ENCODE data around the gene KRTAP5-3.
"Not testable (repeated sequence)": the region's sequence is repeated elsewhere in the genome, so short reads cannot be mapped to it uniquely, and the experiment has no call there.

The KRTAP5-3 gene

DNA sequence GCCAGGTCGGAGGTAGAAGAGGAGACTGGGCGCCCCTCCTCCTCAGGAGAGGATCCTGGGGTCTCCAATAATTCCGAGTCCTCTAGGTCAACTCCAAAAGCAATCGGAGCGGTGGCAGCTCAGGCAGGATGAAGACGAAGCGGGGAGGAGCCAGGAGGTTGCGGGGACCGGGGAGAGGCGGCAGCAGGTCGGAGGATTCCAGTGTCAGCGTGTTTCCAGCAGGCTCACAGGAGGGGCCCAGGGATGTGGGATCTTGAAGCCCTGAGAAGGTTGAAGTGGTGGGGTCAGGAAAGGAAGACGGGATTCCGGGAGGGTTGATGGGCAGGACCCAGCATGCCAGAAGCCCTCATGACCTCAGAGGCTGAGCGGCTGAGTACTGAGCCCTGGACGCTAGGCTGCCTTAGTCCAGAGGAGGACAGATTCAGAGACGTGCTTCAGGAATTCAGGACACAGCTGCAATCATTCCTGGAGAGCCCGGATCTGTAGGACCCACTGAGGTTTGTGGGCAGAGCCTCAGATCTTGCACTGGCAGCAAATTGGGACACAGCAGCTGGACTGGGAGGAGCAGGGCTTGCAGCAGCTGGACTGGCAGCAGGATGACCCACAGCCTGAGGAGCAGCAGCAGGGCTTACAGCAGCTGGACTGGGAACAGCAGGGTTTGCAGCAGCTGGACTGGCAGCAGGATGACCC lies 962 bp downstream of the KRTAP5-3 start:
- H3K27ac Mint-ChIP-seq, result not testable (repeated sequence)

DNA sequence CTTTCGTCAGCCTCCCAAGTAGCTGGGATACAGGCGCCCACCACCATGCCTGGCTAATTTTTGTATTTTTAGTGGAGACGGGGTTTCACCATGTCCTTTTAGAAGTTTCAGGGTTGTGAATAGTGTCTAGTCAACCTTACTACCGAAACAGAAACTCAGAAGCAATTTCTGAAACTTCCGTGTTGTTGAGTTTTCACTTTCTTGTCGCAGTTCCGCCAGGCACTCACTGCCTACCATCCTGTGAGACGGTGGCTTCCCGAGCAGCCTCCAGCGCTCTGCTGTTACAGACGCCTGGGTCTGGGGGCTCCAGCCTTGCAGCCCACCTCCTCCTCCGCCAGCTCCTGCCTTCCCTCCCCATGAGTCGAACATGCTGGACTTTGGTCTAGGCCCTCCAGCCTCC lies 2.3 kb downstream of the KRTAP5-3 start:
- not testable (repeated sequence) for DNase-seq; H3K27ac Mint-ChIP-seq; H3K36me3 Mint-ChIP-seq (ENCODE audit: low read depth); H3K4me1 Mint-ChIP-seq; ATAC-seq; H3K9me3 Mint-ChIP-seq; H3K4me3 Mint-ChIP-seq
- H3K27me3 Mint-ChIP-seq, result peaks cover 35% of the 10 kb centered on the region

More for the DNA sequence above, 962 bp downstream of the KRTAP5-3 start:
- H3K9me3 Mint-ChIP-seq; ATAC-seq; H3K36me3 Mint-ChIP-seq (ENCODE audit: low read depth); H3K4me3 Mint-ChIP-seq; DNase-seq; H3K4me1 Mint-ChIP-seq: not testable (repeated sequence)
- peaks cover 31% of the 10 kb centered on the region for H3K27me3 Mint-ChIP-seq

DNA sequence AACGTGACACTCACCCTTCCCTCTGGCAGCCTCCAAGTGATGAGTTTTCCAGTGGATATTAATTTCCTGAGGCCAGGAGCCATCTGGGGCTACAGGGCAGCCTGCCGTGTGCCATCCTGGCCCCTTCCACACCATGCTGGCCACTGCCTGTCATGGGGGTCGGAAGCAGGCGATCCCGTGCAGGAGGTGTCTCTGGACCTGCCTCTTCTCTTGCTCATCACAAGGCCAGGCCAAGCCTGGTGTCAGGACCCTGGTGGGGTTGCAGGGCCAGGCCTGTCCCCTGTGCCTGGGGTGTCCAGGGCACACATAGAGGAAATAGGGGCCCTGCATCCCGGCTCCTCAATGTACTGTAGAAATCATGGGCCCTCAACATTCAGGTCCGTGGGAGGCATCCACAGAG lies 3.6 kb downstream of the KRTAP5-3 start:
- Mint-ChIP-seq H3K27me3 (peaks cover 33% of the 10 kb centered on the region), H3K27ac (no peak overlapping the region), H3K9me3 (no peaks in the 10 kb centered on the region), H3K4me1 (peaks cover 2% of the 10 kb centered on the region), H3K4me3 (no peak overlapping the region), H3K36me3 (ENCODE audit: low read depth) (no peaks in the 10 kb centered on the region)
- ATAC-seq (no peak), DNase-seq (no peak)

DNA sequence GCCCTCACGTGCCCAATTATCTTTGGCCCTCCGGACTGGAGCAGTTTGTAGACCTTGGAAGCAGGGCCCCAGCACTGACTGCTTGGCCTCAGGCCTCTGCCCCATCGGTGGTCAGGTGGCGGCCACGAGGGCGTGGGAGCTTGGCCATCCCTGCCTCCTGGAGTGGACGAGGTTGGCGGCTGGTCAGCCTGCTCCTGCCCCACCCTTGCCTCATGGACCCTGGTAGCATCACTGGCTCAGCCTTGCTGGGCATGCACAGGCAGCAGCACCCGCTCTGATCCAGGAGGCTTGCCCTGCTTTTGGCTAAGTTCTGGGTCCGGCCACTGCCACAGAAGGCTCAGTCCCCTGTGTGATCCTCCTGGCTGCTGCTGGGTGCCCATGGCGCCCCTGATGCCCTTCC lies 4.1 kb downstream of the KRTAP5-3 start:
- Mint-ChIP-seq H3K4me1 (peaks cover 2% of the 10 kb centered on the region), H3K9me3 (no peaks in the 10 kb centered on the region), H3K36me3 (ENCODE audit: low read depth) (no peaks in the 10 kb centered on the region), H3K4me3 (no peak overlapping the region), H3K27ac (no peak overlapping the region), H3K27me3 (peaks cover 33% of the 10 kb centered on the region)
- no peak for DNase-seq
- ATAC-seq, result no peak

DNA sequence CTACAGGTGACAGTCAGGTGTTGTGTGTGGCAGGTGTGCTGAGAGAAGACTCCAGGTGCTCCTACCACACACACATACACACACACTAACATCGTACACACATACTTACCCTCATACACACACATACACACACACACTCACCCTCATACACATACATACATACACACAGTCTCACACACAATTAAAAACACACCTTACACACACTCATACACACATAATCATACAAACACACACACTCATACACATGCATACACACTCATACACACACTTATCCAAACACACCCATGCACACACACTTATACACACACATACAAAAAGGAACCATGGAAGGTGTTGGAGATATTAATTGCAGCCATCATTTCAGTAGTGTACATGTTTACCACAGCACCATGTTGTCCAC lies 4.6 kb downstream of the KRTAP5-3 start:
- Mint-ChIP-seq H3K36me3 (ENCODE audit: low read depth) (no peaks in the 10 kb centered on the region), H3K9me3 (no peaks in the 10 kb centered on the region), H3K27ac (no peak overlapping the region), H3K4me1 (peaks cover 2% of the 10 kb centered on the region), H3K4me3 (no peak overlapping the region), H3K27me3 (peaks cover 34% of the 10 kb centered on the region)
- DNase-seq, result no peak
- ATAC-seq, result no peak

DNA sequence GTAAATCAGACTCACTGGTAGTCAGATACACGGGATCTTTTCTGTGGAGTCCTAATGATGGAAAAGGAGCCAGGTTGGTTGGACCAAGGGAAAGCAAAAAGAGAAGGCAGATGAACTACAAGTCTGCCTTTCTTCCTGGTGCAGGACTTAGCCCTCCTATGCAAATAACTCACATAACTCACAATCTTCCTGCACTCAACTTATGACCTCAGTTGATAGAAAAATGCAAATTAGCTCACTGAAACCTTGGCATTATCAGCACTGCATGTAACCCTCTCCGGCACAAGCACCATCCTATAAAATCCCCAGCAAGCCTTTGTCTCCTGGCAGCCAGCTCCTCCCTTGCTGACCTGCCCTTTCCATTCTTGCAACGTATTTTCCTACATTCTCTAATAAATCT lies 6.6 kb downstream of the KRTAP5-3 start:
- DNase-seq; H3K9me3 Mint-ChIP-seq; ATAC-seq; H3K27ac Mint-ChIP-seq; H3K36me3 Mint-ChIP-seq (ENCODE audit: low read depth); H3K4me3 Mint-ChIP-seq; H3K4me1 Mint-ChIP-seq: not testable (repeated sequence)
- peaks cover 36% of the 10 kb centered on the region for H3K27me3 Mint-ChIP-seq

DNA sequence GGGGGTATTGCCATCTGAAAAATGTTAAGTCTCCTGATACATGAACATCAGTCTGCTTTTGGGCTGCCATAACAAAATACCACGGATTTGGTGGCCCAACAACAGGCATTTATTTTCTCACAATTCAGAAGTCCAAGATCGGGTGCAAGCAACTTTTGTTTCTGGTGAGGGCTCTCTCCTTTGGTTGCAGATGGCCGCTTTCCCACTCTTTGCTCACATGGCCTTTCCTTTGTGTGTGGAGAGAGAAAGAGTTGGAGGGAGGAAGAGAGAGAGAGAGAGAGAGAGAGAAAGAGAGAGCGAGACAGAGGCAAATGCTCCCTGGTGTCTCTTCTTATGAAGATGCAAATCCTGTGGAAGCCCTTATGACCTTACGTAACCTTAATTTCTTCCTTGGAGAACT lies 7.6 kb downstream of the KRTAP5-3 start:
- ATAC-seq, result no peak
- Mint-ChIP-seq H3K9me3 (no peaks in the 10 kb centered on the region), H3K27ac (no peak overlapping the region), H3K27me3 (peaks cover 36% of the 10 kb centered on the region), H3K4me1 (no peaks in the 10 kb centered on the region), H3K4me3 (no peak overlapping the region), H3K36me3 (ENCODE audit: low read depth) (no peaks in the 10 kb centered on the region)
- DNase-seq, result no peak

DNA sequence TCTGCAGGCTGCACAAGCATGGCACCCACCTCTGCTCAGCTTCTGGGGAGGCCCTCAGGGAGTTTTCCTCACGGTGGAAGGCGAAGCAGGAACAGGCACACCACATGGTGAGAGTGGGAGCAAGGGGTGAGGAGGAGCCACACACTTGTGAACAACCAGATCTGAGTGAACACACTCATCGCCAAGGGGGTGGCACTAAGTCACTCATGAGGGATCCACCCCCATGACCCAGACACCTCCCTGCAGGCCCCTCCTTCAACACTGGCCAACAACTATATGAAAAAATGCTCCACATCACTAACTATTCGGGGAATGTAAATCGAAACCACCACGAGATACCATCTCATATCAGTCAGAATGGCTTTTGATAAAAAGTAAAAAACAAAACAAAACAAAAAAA lies 9.4 kb downstream of the KRTAP5-3 start:
- ATAC-seq, result no peak

DNA sequence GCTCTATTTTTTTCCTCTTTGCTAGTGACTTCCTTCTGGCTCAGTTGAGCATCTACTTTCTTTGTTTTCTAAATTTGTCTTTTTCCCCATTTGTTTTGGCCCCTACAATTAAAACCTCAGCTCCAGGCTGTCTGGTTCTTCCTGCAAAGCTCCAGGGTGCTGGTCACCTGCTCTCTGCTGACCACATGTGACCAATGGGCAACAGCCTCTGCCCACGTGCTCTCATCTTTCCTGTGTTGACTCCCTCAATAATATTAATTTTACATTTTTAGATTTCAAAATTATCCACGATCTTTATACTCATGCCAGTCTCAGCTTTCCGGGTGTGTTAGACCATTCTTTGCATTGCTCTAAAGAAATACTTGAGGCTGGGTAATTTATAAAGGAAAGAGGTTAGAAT lies 9.9 kb downstream of the KRTAP5-3 start:
- not testable (repeated sequence) for DNase-seq; H3K9me3 Mint-ChIP-seq; H3K4me3 Mint-ChIP-seq; H3K4me1 Mint-ChIP-seq; H3K27ac Mint-ChIP-seq; H3K36me3 Mint-ChIP-seq (ENCODE audit: low read depth); ATAC-seq
- peaks cover 39% of the 10 kb centered on the region for H3K27me3 Mint-ChIP-seq

More for the DNA sequence above, 9.4 kb downstream of the KRTAP5-3 start:
- H3K27me3 Mint-ChIP-seq, result peaks cover 42% of the 10 kb centered on the region
- no peak for DNase-seq
- H3K36me3 Mint-ChIP-seq (ENCODE audit: low read depth), result no peaks in the 10 kb centered on the region
- H3K9me3 Mint-ChIP-seq, result no peaks in the 10 kb centered on the region
- H3K4me1 Mint-ChIP-seq, result peaks cover 2% of the 10 kb centered on the region
- H3K27ac Mint-ChIP-seq, result no peak overlapping the region
- no peak overlapping the region for H3K4me3 Mint-ChIP-seq

DNA sequence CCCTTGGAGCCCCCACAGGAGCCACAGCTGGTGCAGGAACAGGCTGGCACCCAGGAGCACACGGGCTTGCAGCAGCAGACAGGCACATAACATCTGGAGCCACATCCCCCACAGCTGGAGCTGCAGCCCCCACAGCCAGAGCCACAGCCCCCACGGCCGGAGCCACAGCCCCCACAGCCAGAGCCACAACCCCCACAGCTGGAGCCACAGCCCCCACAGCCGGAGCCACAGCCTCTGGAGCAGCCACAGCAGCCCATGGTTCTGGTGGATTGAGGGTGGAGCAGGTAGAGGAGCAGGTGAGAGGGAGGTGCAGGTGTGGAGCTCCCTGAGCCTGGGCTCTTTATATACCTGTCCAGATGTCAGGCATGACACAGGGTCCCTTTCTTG lies 10.3 kb downstream of the KRTAP5-3 start, which contains the start of gene KRTAP5-2:
Gene KRTAP5-2 (minus strand): TSS at position 301 of the 387 bp plus-strand sequence. CDS start 44 bp downstream, at position 257.
- ATAC-seq, result no peak
- Mint-ChIP-seq H3K4me1 (peaks cover 2% of the 10 kb centered on the region), H3K9me3 (no peaks in the 10 kb centered on the region), H3K27me3 (peaks cover 36% of the 10 kb centered on the region), H3K4me3 (no peak within 1 kb of the TSS), H3K36me3 (ENCODE audit: low read depth) (no peaks in the 10 kb centered on the region), H3K27ac (no peak within 1 kb of the TSS)
- no peak for DNase-seq

DNA sequence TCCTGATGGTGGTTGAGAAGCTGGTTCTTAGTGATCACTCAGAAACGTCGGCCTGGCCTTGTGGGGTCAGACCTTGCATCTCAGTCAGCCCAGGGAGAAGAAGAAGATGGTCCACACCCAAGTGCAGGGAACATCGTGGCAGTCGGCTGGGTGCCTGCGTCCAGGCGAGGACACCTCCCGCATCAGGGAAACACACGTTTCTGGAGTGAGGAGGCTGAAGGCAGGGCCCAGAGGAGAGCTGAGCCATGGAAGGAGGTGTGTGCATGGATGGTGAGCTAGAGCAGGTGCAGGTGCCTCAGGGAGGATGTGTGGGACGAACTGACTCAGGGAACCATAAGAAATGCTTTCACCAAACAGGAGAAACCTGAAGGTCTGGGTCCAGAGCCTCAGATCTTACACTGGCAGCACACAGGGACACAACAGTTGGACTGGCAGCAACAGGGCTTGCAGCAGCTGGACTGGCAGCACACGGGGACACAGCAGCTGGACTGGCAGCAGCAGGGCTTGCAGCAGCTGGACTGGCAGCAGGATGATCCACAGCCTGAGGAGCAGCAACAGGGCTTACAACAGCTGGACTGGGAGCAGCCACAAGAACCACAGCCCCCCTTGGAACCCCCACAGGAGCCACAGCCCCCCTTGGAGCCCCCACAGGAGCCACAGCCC lies 10.8 kb downstream of the KRTAP5-3 start:
- no peak for DNase-seq
- H3K27ac Mint-ChIP-seq, result no peak overlapping the region
- H3K4me3 Mint-ChIP-seq, result no peak overlapping the region
- no peaks in the 10 kb centered on the region for H3K36me3 Mint-ChIP-seq (ENCODE audit: low read depth)
- ATAC-seq, result no peak
- peaks cover 2% of the 10 kb centered on the region for H3K4me1 Mint-ChIP-seq
- no peaks in the 10 kb centered on the region for H3K9me3 Mint-ChIP-seq
- peaks cover 34% of the 10 kb centered on the region for H3K27me3 Mint-ChIP-seq

DNA sequence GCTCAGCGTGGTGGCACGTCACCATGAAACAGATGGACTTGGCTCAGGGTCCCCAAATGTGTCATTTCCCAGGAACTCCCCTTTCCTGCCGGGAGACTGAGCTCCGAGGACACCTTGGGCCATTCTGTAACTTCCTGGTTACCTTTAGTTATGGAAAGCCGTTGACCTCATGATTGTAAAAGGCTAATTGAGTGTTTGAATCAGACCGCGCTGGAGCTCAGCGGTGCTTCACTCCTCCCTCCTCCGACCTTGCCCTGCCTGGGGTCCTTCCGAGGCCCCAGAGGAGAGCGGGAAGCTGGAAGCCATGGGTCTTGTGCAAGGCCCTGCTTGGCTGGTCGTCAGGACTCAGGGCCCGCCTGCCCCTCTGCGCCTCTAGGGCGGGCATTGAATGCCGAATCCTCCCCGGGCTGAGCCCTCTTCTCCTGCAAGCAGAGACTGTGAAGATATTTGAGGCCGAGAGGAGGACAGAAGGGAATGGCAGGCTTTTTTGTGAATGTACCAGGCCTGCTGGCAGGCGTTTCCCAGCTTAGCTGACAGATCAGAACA lies 11.6 kb downstream of the KRTAP5-3 start:
- ATAC-seq; H3K36me3 Mint-ChIP-seq (ENCODE audit: low read depth); H3K4me3 Mint-ChIP-seq; H3K27ac Mint-ChIP-seq; H3K4me1 Mint-ChIP-seq; H3K9me3 Mint-ChIP-seq; DNase-seq: not testable (repeated sequence)
- H3K27me3 Mint-ChIP-seq, result peaks cover 30% of the 10 kb centered on the region

DNA sequence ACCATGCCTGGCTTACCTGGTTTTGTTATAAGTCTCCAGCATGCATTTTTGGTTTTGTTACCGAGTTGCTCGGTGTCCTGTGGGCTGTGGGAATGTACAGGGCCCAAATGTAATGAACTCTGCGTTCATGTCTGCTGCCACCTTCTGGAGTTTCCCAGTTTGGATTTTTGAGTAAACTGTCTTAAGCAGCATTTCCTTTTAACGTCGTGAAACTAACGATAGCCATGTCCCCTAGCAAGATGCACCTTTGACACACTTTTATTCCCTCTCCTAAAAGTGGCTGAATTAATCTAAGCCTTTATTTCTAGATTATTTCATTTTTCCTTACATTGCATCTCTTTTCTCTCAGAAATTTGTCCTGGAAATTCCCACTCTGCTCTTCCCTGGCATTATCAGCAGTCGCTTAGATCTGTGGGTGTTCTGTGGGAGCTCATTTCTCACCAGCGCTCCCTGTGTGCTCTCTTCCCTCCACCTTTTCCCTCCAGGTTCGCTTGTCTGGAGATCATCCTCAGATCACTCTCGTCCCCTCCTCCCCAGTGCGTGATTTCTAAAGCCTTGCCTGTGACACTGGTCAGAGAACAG lies 12.2 kb downstream of the KRTAP5-3 start:
- H3K36me3 Mint-ChIP-seq (ENCODE audit: low read depth); ATAC-seq; DNase-seq; H3K4me1 Mint-ChIP-seq; H3K9me3 Mint-ChIP-seq; H3K4me3 Mint-ChIP-seq; H3K27ac Mint-ChIP-seq: not testable (repeated sequence)
- H3K27me3 Mint-ChIP-seq, result peaks cover 30% of the 10 kb centered on the region

DNA sequence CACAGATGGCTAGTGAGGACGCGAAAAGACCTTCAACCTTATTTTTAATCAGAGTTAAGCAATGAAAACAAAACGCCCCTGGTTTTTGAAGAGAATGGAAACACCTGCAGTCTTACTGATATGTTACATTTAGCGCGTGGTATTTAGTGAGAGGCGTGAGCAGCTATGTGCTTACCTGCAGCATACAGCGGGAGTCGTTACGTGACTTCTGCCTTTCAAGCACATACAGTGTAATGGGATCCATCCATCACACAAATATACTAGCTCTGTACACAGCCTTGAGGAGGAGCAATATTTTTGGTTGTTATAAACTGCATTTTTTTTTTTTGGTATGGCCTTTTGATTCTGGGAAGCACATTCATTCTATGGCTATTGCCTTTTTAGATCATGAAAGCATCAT lies 15.6 kb downstream of the KRTAP5-3 start:
- H3K4me3 Mint-ChIP-seq, result no peak overlapping the region
- peaks cover 13% of the 10 kb centered on the region for H3K4me1 Mint-ChIP-seq
- H3K9me3 Mint-ChIP-seq, result no peaks in the 10 kb centered on the region
- ATAC-seq (no peak), DNase-seq (no peak)
- H3K27ac Mint-ChIP-seq, result no peak overlapping the region
- peaks cover 30% of the 10 kb centered on the region for H3K27me3 Mint-ChIP-seq
- H3K36me3 Mint-ChIP-seq (ENCODE audit: low read depth), result peaks cover 1% of the 10 kb centered on the region

DNA sequence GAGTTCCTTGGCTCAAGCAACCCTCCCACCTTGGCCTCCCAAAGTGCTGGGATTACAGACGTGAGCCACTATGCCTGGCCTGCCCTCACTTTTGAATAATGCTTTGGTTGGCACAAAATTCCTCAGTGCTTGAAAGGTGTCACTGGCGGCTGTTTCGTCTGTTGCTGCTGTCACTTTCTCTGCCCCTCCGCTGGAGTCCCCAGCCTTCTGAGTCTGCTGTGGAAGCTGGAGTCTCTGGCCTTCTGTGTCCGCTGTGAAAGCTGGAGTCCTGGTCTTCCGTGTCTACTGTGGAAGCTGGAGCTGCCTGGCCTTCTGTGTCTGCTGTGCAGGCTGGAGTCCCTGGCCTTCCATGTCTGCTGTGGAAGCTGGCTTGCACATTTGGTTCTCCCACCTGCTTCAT lies 18.3 kb downstream of the KRTAP5-3 start:
- H3K9me3 Mint-ChIP-seq, result no peaks in the 10 kb centered on the region
- H3K36me3 Mint-ChIP-seq (ENCODE audit: low read depth), result peaks cover 1% of the 10 kb centered on the region
- ATAC-seq (no peak), DNase-seq (no peak)
- H3K27ac Mint-ChIP-seq, result no peak overlapping the region
- H3K4me3 Mint-ChIP-seq, result no peak overlapping the region
- peaks cover 17% of the 10 kb centered on the region for H3K27me3 Mint-ChIP-seq
- H3K4me1 Mint-ChIP-seq, result peaks cover 16% of the 10 kb centered on the region

Measured in activated naive CD8-positive, alpha-beta T cell treated with anti-CD3 and anti-CD28 coated beads, Interleukin-2, amount 50 U/mL, for 24 hours (primary cell).